Activated CD4-positive, alpha-beta T cell treated with anti-CD3 and anti-CD28 coated beads for 36 hours (primary cell): ENCODE data around the gene WHAMM. TPM values are rescaled to one million over a fixed set of nuclear protein-coding genes. Genes with fewer than 3 reads are reported as not detected.
A peak's percentile ranks its signal among the peaks of the same experiment; 100 is the strongest.
"Not testable (repeated sequence)": the region's sequence is repeated elsewhere in the genome, so short reads cannot be mapped to it uniquely, and the experiment has no call there.

Source experiments
- ATAC-seq: fragments of 200-7000 bp; cut with Tn5 transposase; one replicate; pipeline ENCODE4 v1.10.0; 2021; ENCODE audit warnings: mild to moderate bottlenecking, moderate library complexity
- CTCF ChIA-PET: fragments of 350-600 bp; sonication (Branson Sonifier 250); formaldehyde crosslinking; loops from one replicate; lab custom pipeline; 2021; ENCODE audit warnings: antibody characterized with exemption; lab: Charles Lee
- POLR2A ChIA-PET: fragments of 350-600 bp; sonication (Branson Sonifier 250); formaldehyde crosslinking; loops from one replicate; lab custom pipeline; 2021; ENCODE audit warnings: antibody characterized with exemption, inconsistent platforms; lab: Charles Lee
- DNase-seq: peaks from one replicate; pipeline ENCODE4 v3.0.0-alpha.2; 2020
- H3K27ac Mint-ChIP-seq: one replicate; pipeline ENCODE4 v1.8.0; 2021; ENCODE audit warnings: mixed read lengths
- H3K27me3 Mint-ChIP-seq: one replicate; pipeline ENCODE4 v1.8.0; 2021; ENCODE audit warnings: mixed read lengths
- H3K36me3 Mint-ChIP-seq: one replicate; pipeline ENCODE4 v1.8.0; 2021; ENCODE audit warnings: low read depth, mixed read lengths
- H3K4me1 Mint-ChIP-seq: one replicate; pipeline ENCODE4 v1.8.0; 2021; ENCODE audit warnings: mixed read lengths
- H3K4me3 Mint-ChIP-seq: one replicate; pipeline ENCODE4 v1.8.0; 2021; ENCODE audit warnings: mild to moderate bottlenecking, moderate library complexity, mixed read lengths
- H3K9me3 Mint-ChIP-seq: one replicate; pipeline ENCODE4 v1.8.0; 2021; ENCODE audit warnings: low read depth, mixed read lengths
- intact Hi-C, 2 experiments: fragments of 100-400 bp; cut with DNase I in 1 of 2; cut with micrococcal nuclease in 1 of 2; formaldehyde crosslinking; loops; one replicate each; pipeline versions ENCODE4 v1.14.2 to v1.15.1; 2022 to 2024; cut with DNase I, micrococcal nuclease
- total RNA-seq, 2 experiments: library from RNA; stranded (reverse); gene quantifications; one replicate each; pipeline ENCODE4 v1.2.3, GENCODE V29; 2021

Gene WHAMM
- total RNA-seq, 2 experiments from 2014 or later = 3.4 to 4.0 TPM

DNA sequence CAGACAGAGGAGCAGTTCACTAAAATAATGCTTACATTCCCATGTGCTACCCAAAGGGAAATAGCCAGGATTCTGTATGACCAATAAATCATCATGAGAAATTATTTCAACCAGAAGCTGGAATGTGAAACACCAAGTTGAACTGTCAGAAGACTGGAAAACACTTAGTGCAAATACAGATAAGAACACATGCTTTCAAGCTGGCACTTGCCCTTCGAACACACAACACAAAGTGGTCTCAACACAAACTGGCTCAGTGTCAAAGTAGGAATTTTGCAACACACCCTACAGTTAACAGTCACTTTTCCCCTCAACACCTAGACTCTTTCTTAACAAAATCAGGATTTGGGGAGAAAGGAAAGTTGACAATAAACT, 4.9 kb upstream of the WHAMM start:
- H3K27ac Mint-ChIP-seq = no peak overlapping the region
- ChIA-PET POLR2A (no interaction called here), CTCF (interaction anchor here (1.1 kb wide), 1 partner anchor 8 kb away, joined by 4 read pairs; no protein-coding TSS in a partner anchor)
- no peaks in the 10 kb centered on the region for H3K36me3 Mint-ChIP-seq
- peaks cover 11% of the 10 kb centered on the region for H3K4me1 Mint-ChIP-seq
- H3K9me3 Mint-ChIP-seq = no peaks in the 10 kb centered on the region
- DNase-seq = no peak
- no peak for ATAC-seq
- peaks cover 13% of the 10 kb centered on the region for H3K27me3 Mint-ChIP-seq
- H3K4me3 Mint-ChIP-seq = no peak overlapping the region
- intact Hi-C loops = no loop called here

DNA sequence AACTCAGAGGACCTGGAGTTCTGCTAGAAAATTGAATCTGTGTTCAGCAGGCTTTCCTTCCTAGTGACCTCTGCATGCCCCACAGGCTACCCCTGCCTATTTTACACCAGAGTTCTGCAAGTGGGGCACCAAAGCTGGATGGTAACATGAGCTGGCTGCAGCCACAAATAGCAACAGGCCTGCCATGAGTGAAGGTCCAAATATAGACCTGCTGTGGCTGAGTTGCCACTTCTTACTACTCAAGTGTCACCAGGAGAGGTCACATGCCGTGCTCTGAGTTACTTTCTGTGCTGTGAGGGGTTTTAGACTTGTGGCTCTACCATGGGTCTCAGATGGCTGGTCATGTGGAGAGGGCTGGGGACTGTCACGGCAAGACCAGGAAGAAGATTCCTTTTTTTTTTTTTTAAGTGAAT, 3.4 kb upstream of the WHAMM start, which contains the start of gene FSD2:
Gene FSD2 (minus strand): TSS at position 76 of the 413 bp plus-strand sequence. CDS start 18,679 bp downstream, outside the sequence.
- no peak for ATAC-seq
- Mint-ChIP-seq H3K4me3 (no peak within 1 kb of the TSS), H3K27ac (no peak within 1 kb of the TSS), H3K36me3 (no peaks in the 10 kb centered on the region), H3K4me1 (peaks cover 17% of the 10 kb centered on the region), H3K9me3 (no peaks in the 10 kb centered on the region), H3K27me3 (peaks cover 8% of the 10 kb centered on the region)
- no peak for DNase-seq
- intact Hi-C loops = no loop called here
- ChIA-PET CTCF (no interaction called here), POLR2A (no interaction called here)

DNA sequence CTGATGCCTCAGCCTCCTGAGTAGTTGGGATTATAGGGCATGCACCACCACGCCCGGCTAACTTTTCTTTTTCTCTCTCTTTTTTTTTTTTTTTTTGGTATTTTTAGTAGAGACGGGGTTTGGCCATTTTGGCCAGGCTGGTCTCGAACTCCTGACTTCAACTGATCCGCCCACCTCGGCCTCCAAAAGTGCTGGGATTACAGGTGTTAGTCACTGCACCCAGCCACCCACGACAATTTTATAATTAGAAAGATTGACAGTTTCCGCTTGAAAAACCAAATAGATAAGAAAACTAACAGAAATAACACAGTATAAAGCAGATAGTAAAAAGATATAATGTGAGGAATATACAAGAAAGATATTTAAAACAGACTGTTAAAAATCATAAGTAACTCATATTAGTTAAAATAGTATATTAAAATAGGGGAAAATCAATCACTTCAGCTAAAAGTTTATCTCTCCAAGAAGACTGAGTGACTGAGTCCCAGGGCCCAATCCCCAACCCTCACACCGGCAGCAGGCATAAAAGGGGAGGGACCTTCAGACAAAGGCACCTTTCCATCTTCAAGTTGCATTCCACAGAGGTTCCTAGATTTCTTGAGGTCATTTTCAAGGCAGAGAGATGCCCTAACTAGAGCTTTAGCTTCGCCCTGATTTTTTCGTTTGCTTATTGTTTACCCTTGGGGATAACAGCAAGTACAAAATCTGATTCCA, 1.4 kb upstream of the WHAMM start:
- DNase-seq = no peak
- Mint-ChIP-seq H3K4me1 (peaks cover 29% of the 10 kb centered on the region), H3K4me3 (no peak overlapping the region), H3K27ac (no peak overlapping the region), H3K36me3 (peaks cover 10% of the 10 kb centered on the region), H3K9me3 (no peaks in the 10 kb centered on the region), H3K27me3 (peaks cover 2% of the 10 kb centered on the region)
- intact Hi-C loops = loop anchor here (2.0 kb wide), 2 partner anchors 57 to 267 kb away; partner anchors contain the start of gene RPS17 (in 1 of the 2)
- ATAC-seq = no peak
- ChIA-PET POLR2A (interaction anchor here (0.8 kb wide), 1 partner anchor 272 kb away, joined by 3 read pairs; no protein-coding TSS in a partner anchor), CTCF (interaction anchor here (0.6 to 0.8 kb wide), 2 partner anchors 194 to 842 kb away, joined by 3 read pairs; no protein-coding TSS in a partner anchor)

DNA sequence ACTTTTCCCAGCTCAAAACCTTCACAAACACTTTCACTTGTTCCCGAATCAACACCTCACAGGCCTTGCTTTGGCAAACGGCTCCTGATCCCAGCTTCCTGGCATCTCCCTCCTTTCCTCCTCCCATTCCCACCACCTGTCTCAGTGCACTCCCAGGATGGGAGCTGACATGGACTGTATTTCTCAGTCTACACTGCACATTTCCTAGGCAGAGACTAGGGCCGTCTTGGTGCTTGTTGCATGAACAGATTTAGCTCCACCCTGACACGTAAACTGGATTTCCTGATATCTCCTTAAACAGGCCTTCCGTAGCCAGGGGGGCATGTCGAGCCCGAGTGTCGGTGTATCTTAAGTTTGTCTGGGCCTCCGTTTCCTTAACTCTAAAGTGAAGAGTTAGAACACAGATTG, 790 bp upstream of the WHAMM start:
- Mint-ChIP-seq H3K27me3 (no peaks in the 10 kb centered on the region), H3K36me3 (peaks cover 10% of the 10 kb centered on the region), H3K4me1 (peaks cover 29% of the 10 kb centered on the region), H3K9me3 (no peaks in the 10 kb centered on the region), H3K4me3 (peak overlapping the region; percentile 89), H3K27ac (peak overlapping the region; percentile 72)
- intact Hi-C loops = loop anchor here (1.0 to 2.0 kb wide), 6 partner anchors 58 to 268 kb away; partner anchors contain the start of genes AP3B2 (in 1 of the 2), RAMAC (in 1 of the 2) and RPS17 (in 1 of the 2)
- POLR2A ChIA-PET = interaction anchor here (0.8 kb wide), 1 partner anchor 273 kb away, joined by 3 read pairs; no protein-coding TSS in a partner anchor
- ATAC-seq = no peak
- CTCF ChIA-PET = interaction anchor here (0.6 to 0.8 kb wide), 4 partner anchors 37 to 842 kb away, joined by 3 read pairs; no protein-coding TSS in a partner anchor
- DNase-seq = no peak

DNA sequence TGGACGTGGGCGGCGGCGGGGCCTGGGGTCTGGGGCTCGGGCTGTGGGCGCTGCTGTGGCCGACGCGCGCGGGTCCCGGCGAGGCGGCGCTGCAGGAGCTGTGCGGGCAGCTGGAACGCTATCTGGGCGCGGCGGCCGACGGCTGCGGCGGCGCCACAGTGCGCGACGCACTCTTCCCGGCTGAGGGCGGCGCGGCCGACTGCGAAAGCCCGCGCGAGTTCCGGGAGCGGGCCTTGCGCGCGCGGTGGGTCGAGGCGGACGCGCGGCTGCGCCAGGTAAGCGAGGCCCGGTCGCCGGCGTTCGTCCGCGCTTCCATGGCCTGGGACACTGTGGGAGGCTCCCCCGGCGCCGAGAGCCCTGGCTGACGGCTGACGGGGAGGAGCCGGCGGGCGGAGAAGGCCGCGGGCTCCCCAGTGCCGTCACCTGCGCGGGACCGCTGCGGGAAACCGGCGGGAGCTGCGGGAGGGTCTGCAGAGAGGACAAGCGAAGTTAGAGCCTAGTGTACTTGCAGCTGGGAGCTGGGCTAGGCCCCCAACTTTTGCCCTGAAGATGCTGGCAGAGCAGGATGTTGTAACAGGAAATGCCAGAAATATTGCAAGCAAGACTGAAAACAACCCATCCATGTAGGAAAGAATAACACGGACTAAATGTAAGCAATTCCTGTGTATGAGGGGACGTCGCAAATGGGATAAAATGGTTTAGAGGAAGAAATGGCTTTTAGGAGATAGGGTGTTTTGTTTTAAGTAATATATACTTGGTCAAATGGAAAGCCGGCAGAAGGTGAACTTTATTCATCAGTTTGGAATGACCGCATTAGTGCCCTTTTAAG, 847 bp downstream of the WHAMM start:
- DNase-seq (peak; percentile 54), ATAC-seq (peak; percentile 13)
- Mint-ChIP-seq H3K27me3 (no peaks in the 10 kb centered on the region), H3K27ac (peak overlapping the region; percentile 86), H3K9me3 (no peaks in the 10 kb centered on the region), H3K36me3 (peaks cover 21% of the 10 kb centered on the region), H3K4me3 (peak overlapping the region; percentile 89), H3K4me1 (peaks cover 36% of the 10 kb centered on the region)
- intact Hi-C loops = loop anchor here (2.0 to 10.0 kb wide), 6 partner anchors 141 to 763 kb away; partner anchors contain the start of genes BTBD1 (in 1 of the 2), HDGFL3 (in 1 of the 2) and MEX3B (in 1 of the 2)
- POLR2A ChIA-PET = interaction anchor here (0.9 kb wide), 1 partner anchor 270 kb away, joined by 3 read pairs; the partner anchor contains the start of gene RPS17
- CTCF ChIA-PET = interaction anchor here (0.8 to 2.6 kb wide), 7 partner anchors 23 to 270 kb away, joined by 3 to 8 read pairs (median 4); partner anchors contain the start of gene RPS17

DNA sequence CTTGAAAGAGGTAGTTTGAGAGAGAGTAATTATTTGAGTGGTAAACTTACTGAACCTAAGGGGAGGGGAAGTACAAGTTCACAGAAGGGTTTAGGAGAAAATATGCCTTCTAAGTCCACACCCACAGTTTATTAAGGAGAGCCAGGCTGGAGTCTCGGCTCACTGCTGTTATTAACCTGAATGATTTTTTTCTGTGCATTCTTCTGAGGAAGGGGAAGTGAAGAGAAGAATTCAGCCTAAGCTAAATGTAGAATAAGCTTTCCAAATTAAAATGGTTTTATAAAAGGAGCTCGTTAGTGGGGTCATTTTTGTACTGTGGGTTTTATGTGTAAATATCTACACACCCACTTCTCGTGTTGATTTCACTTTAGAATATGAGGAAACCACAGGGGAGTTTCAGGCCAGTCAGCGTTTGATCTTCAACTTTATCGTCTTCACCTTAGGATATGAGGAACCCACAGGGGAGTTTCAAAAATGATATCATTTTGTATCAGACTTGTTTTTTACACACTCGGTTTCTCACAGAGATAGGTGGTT, 1.5 kb downstream of the WHAMM start:
- ATAC-seq (no peak), DNase-seq (peak; percentile 70)
- POLR2A ChIA-PET = interaction anchor here (0.6 to 1.8 kb wide), 3 partner anchors 11 to 271 kb away, joined by 3 to 5 read pairs (median 3); partner anchors contain the start of gene RPS17
- peak overlapping the region; percentile 89 for H3K4me3 Mint-ChIP-seq
- H3K36me3 Mint-ChIP-seq = peaks cover 28% of the 10 kb centered on the region
- intact Hi-C loops = loop anchor here (1.0 to 10.0 kb wide), 7 partner anchors 21 to 764 kb away; partner anchors contain the start of genes BTBD1 (in 1 of the 2), HDGFL3 (in 1 of the 2) and MEX3B (in 1 of the 2)
- no peaks in the 10 kb centered on the region for H3K9me3 Mint-ChIP-seq
- H3K27me3 Mint-ChIP-seq = no peaks in the 10 kb centered on the region
- H3K4me1 Mint-ChIP-seq = peaks cover 43% of the 10 kb centered on the region
- CTCF ChIA-PET = interaction anchor here (0.7 to 2.6 kb wide), 9 partner anchors 13 to 270 kb away, joined by 3 to 8 read pairs (median 4); partner anchors contain the start of gene RPS17
- H3K27ac Mint-ChIP-seq = peak overlapping the region; percentile 86

DNA sequence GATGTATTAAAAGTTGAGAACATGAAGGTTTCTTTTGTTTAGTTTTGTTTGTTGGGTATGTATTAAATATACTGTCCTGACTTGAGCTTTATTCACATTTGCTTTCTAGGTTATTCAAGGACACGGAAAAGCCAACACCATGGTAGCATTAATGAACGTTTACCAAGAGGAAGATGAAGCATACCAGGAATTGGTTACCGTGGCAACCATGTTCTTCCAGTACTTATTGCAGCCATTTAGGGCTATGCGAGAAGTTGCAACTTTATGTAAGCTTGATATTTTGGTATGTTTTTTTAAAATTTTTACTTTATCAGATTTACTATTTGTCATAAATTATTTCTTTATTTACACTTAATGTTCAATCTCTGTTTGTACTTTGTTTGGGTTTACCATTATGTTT, 3.6 kb downstream of the WHAMM start:
- intact Hi-C loops = loop anchor here (5.0 to 10.0 kb wide), 3 partner anchors 278 to 766 kb away; partner anchors contain the start of genes HDGFL3 (in 1 of the 2) and MEX3B (in 1 of the 2)
- Mint-ChIP-seq H3K4me1 (peaks cover 46% of the 10 kb centered on the region), H3K36me3 (peaks cover 42% of the 10 kb centered on the region), H3K27ac (no peak overlapping the region), H3K9me3 (no peaks in the 10 kb centered on the region), H3K27me3 (no peaks in the 10 kb centered on the region), H3K4me3 (no peak overlapping the region)
- DNase-seq = no peak
- ChIA-PET POLR2A (no interaction called here), CTCF (interaction anchor here (1.1 to 1.2 kb wide), 2 partner anchors 36 to 62 kb away, joined by 3 to 4 read pairs; no protein-coding TSS in a partner anchor)
- ATAC-seq = no peak

DNA sequence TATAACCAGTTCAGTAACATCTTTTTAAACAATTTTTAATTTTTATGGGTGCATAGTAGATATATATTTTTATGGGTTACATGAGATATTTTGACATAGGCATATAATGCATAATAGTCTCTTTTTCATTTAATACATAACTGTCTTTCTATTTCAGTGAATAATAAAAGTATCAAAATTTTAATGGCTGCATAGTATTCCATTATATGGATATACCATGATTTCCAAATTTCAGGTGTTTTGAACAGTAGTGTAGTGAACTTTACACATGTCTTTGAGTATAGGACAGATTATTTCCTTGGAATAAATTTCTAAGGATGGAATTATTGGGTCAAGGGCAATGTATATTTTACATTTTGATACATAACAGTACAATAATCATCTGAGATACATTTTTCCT, 10.7 kb downstream of the WHAMM start:
- CTCF ChIA-PET = no interaction called here
- POLR2A ChIA-PET = no interaction called here
- Mint-ChIP-seq H3K27ac (no peak overlapping the region), H3K4me1 (peaks cover 12% of the 10 kb centered on the region), H3K4me3 (no peak overlapping the region), H3K9me3 (no peaks in the 10 kb centered on the region), H3K27me3 (no peaks in the 10 kb centered on the region), H3K36me3 (peaks cover 52% of the 10 kb centered on the region)
- ATAC-seq (no peak), DNase-seq (no peak)
- intact Hi-C loops = no loop called here

DNA sequence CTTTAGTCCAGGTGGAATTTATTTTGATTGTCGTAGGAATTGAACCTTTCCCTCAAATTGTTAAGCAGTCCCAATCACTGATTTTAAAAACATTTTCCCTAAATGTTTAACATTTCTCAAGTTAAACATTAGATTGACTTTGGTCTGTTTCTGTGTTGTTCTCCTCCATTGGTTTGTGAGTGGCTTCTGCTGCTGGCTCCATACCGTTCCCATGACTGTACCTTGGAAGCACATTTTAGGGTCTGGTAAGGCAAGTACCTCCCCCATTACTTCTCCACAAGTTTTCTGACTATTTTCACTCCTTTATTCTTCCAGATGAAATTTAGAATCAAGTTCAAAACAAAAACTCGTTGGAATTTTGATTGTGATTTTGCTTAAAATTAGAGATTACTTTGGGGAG, 12.0 kb downstream of the WHAMM start:
- DNase-seq, CTCF ChIA-PET, H3K27me3 Mint-ChIP-seq, ATAC-seq, H3K4me1 Mint-ChIP-seq, H3K9me3 Mint-ChIP-seq, intact Hi-C loops, H3K27ac Mint-ChIP-seq, H3K4me3 Mint-ChIP-seq, POLR2A ChIA-PET: not testable (repeated sequence)
- H3K36me3 Mint-ChIP-seq = peaks cover 50% of the 10 kb centered on the region

DNA sequence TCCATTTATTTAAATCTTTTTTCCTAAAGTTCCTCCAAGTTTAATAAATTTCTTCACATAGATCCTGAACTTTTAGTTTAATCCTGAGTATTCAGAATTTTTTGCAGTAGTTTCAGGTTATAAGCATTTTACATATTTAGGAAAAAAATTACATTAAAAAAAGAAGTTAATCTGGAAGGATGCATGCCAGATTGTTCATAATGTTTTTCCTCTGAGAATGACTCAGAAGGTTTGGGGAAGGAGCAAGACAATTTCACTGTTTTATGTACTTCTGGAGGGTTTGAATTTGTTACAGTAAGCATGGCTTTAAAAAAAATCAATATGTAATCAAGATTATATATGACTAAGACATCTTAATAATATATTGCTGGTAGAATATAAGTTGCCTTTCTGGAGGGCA, 12.4 kb downstream of the WHAMM start:
- DNase-seq, H3K4me1 Mint-ChIP-seq, POLR2A ChIA-PET, CTCF ChIA-PET, ATAC-seq, H3K4me3 Mint-ChIP-seq, H3K27ac Mint-ChIP-seq, intact Hi-C loops, H3K9me3 Mint-ChIP-seq, H3K27me3 Mint-ChIP-seq: not testable (repeated sequence)
- H3K36me3 Mint-ChIP-seq = peaks cover 50% of the 10 kb centered on the region
